NCI-H1105 (cell line): ENCODE results near the gene ASTL.
"Not testable (repeated sequence)": the region's sequence is repeated elsewhere in the genome, so short reads cannot be mapped to it uniquely, and the experiment has no call there.

Experiments
- DNase-seq: peaks from one replicate; lab custom pipeline; 2025; lab: John Stamatoyannopoulos, UW

ASTL gene

GRCh38 chr2:96138179-96139145 lies at the start of gene ASTL:
Gene ASTL, minus strand, starts transcription at chr2:96138502. Its CDS starts 66 bp downstream, at chr2:96138436.
- DNase-seq = peak; percentile 82

- DNase-seq = no peak
These were observed 48.3 kb upstream of the ASTL start for GRCh38 chr2:96186562-96186961.

- no peak for DNase-seq
These were observed 47.2 kb upstream of the ASTL start for GRCh38 chr2:96185516-96185915.

- DNase-seq = no peak
These were observed 46.7 kb upstream of the ASTL start for GRCh38 chr2:96184989-96185388.

- DNase-seq = no peak
These were observed 45.9 kb upstream of the ASTL start for GRCh38 chr2:96184188-96184587.

- DNase-seq = no peak
These were observed 43.2 kb upstream of the ASTL start for GRCh38 chr2:96181529-96181928.

GRCh38 chr2:96180521-96180920 lies 42.2 kb upstream of the ASTL start:
- DNase-seq = no peak

GRCh38 chr2:96180002-96180401 lies 41.7 kb upstream of the ASTL start:
- DNase-seq = no peak

GRCh38 chr2:96176661-96177060 lies 38.4 kb upstream of the ASTL start:
- DNase-seq = no peak

- no peak for DNase-seq
These were observed 37.6 kb upstream of the ASTL start for GRCh38 chr2:96175951-96176350.

- peak; percentile 51 for DNase-seq
These were observed 36.2 kb upstream of the ASTL start for GRCh38 chr2:96174251-96175144.

- DNase-seq = no peak
These were observed 33.5 kb upstream of the ASTL start for GRCh38 chr2:96171831-96172230.

GRCh38 chr2:96170626-96171025 lies 32.3 kb upstream of the ASTL start:
- DNase-seq = no peak

GRCh38 chr2:96169868-96170507 lies 31.7 kb upstream of the ASTL start:
- DNase-seq = no peak

- peak; percentile 32 for DNase-seq
These were observed 29.2 kb upstream of the ASTL start for GRCh38 chr2:96167407-96168013.

- DNase-seq = no peak
These were observed 26.3 kb upstream of the ASTL start for GRCh38 chr2:96164459-96165184.

GRCh38 chr2:96163768-96164429 lies 25.6 kb upstream of the ASTL start:
- no peak for DNase-seq

GRCh38 chr2:96163415-96163767 lies 25.1 kb upstream of the ASTL start:
- DNase-seq = no peak

- DNase-seq = no peak
These were observed 23.6 kb upstream of the ASTL start for GRCh38 chr2:96161898-96162297.

GRCh38 chr2:96160366-96160765 lies 22.1 kb upstream of the ASTL start:
- not testable (repeated sequence) for DNase-seq
